GM12801 (cell line): ENCODE results near the gene GDI1.

Experiments used
- CTCF ChIP-seq: IDR thresholded peaks from one replicate; pipeline ENCODE4 v1.5.1; 2011; ENCODE audit warnings: control low read depth; ENCODE audit not compliant: insufficient read length; ENCODE audit errors: extremely low read depth

The GDI1 gene

DNA sequence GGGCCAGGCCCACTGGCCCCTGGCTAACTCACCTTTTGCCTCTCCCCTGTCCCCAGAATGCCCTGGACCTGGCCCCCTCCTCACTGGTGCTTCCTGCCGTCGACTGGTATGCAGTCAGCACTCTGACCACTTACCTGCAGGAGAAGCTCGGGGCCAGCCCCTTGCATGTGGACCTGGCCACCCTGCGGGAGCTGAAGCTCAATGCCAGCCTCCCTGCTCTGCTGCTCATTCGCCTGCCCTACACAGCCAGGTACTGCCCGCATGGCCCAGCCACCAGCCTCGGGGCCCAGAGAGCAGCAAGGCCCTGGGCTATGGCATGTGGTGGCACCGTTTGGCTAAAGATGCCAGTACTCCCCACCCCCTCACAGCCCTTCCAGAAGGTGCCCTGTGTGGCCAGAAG is 4.7 kb upstream of the GDI1 start:
- TF ChIP-seq CTCF: no peak

DNA sequence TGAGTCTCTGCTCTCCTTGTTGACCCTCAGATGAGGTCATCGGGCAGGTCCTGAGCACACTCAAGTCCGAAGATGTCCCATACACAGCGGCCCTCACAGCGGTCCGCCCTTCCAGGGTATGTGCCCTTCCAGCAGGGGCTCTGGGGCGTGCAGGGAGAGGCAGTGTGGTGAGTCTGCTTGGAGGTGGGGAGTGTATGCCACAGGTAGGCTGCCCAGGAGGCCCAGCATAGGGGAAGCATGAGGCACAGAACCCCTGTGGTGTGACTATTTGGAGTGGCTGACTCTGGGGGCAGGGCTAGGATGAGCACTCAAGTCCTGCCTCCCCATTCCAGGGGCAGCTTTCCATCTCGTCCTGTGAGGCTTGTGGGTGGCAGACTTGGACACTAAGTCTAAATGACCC is 3.3 kb upstream of the GDI1 start:
- TF ChIP-seq CTCF: no peak

GRCh38 chrX:154434394-154435168 is 2.4 kb upstream of the GDI1 start:
- no peak for TF ChIP-seq CTCF

DNA sequence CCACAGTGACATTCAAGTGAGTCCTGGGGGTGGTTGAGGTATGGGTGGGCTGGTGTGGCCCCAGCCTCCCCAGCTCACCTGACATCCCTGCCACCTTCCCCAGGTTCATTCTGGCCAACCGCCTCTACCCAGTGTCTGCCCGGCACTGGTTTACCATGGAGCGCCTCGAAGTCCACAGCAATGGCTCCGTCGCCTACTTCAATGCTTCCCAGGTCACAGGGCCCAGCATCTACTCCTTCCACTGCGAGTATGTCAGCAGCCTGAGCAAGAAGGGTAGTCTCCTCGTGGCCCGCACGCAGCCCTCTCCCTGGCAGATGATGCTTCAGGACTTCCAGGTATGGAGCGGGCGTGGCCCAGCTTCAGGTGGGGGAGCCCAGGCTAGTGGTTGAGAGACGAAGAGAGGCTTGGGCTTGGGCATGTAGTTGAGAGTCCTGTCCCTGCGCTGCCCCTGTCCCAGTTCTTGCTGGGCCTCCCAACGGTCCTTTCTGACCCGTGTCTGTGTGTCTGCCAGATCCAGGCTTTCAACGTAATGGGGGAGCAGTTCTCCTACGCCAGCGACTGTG is 1.7 kb upstream of the GDI1 start:
- TF ChIP-seq CTCF: no peak

GRCh38 chrX:154436374-154436982 is 476 bp upstream of the GDI1 start:
- TF ChIP-seq CTCF: no peak

DNA sequence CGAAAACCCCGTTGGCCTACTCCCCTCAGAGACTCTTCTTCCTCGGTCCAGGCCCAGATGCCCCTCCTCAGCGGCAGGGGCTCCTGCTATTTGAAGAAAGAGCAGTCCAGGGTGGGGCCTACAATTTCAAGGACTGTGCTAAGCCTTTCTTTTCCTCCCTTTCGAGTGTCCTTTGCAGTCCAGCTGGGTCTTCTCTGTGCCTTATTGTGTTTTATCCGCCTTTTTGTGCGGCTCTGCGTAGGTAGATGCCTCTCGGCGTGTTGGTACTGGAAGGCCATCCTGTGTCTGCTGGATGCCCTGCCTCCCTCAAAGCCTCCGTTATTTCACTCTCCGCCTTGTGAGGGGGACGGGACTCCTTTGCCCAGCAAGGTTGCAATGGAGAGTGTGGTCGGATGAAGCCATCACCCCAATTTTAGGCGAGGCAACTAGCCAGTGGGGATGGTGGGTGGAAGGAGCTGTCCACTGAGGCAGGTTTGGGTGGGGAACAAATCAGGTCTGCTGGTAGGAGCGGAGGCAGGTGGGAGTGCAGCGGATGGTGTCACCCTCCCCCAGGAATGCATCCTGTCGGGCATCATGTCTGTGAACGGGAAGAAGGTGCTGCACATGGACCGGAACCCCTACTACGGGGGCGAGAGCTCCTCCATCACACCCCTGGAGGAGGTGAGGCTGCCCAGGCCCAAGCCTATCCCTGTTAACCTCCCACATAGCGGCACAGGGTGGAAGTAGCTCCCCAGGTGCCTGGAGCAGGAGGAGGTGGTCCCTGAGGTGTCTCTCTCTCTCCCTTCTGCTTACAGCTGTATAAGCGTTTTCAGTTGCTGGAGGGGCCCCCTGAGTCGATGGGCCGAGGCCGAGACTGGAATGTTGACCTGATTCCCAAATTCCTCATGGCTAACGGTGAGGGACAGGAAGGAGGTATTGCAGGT is 1.3 kb downstream of the GDI1 start:
- no peak for TF ChIP-seq CTCF

- TF ChIP-seq CTCF: no peak
These were observed 2.9 kb downstream of the GDI1 start for GRCh38 chrX:154439841-154440240.
